Suppressor macrophage (primary cell): ENCODE results near the gene NIPBL.
"Not testable (repeated sequence)": the region's sequence is repeated elsewhere in the genome, so short reads cannot be mapped to it uniquely, and the experiment has no call there.

Experiments
- DNase-seq, 4 experiments: peaks; one replicate each; pipeline ENCODE4 v3.0.0-alpha.2; 2020 to 2022

Gene NIPBL

DNA sequence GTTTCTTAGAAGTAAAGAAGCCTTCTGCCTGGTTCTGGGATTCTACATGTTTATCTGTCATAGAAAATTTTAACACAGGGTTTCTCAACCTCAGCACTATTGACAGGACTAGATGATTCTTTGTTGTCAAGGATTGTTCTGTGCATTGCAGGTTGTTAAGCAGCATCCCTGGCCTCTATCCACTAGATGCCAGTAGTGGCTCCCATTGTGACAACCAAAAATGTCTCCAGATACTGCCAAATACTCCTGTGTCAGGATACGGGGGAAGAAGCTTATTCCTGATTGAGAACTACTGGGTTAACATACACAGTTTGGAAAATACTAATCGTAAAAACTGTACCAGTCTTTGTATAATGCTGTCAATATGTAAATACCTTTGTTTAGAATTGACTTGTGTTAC lies 167.1 kb downstream of the NIPBL start:
- no peak for DNase-seq

DNA sequence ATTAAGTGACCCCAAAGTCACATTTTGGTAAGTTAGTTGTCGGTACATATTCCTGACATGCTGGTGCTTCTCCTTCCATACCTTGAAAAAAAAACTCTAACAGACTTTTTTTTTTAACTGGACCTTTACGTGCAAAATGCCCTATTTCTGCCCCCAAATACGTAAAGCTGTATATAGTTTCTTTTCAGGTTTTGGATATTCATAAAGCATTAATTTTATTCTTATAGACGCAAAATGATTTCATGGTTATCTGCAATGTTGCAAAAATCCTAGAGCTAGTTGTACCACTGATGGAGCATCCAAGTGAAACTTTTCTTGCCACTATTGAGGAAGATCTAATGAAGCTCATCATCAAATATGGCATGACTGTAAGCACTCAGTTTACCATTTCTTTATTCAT lies 167.6 kb downstream of the NIPBL start:
- no peak for DNase-seq

DNA sequence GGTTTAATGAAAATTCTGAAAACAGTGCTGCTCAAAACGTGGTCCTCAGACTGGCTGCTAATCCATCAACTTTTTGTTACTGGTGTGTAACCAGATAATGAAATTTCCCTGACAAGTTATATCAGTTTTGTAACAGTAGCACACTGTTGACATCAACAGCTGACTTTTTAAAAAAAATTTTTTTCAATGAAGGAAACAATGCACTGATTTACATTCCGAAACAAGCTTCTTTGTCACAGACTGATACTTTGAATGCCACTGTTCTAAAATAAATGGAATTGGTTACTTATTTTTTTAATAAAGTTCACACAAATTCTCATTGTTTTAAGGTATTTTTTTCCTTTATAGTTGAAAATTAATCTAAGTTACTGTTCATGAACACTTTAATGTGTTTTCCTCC lies 169.1 kb downstream of the NIPBL start:
- DNase-seq, result no peak

DNA sequence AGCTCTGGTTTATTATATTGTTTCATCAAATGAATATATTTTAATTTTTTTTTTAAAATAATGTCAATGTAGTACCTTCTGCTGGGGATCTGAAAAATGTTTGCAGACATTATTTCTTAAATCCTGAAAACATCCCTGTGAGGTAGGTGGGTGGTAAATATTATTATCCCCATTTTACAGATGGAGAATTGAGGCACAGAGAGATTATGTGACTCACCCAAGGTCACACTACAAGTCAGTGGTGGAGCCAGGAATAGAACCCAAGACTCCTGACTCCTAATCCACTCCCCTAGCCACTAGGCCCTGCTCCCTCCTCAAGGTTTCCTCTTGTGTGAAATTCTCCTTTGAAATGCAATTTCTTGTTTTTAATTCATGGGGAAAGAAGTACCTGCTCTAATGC lies 171.4 kb downstream of the NIPBL start:
- DNase-seq, result no peak

DNA sequence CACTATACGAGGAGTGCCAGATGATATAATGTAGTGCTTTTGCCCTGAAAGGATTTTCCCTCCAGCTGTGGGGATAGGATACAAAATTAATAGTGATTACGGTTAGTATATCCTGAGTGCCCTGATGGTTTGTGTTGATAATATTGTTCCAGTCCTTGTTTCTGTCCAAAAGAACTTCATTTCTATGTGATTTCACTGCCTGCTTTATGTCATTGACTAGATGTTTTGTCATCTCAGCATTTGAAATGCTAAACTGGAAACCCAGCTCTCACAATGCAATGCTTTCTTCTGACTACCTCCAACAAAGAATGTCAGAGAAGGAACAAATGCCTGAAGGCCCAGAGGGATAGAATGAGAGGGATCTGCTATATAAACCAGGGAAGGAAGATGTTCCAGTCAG lies 177.8 kb downstream of the NIPBL start:
- no peak for DNase-seq

DNA sequence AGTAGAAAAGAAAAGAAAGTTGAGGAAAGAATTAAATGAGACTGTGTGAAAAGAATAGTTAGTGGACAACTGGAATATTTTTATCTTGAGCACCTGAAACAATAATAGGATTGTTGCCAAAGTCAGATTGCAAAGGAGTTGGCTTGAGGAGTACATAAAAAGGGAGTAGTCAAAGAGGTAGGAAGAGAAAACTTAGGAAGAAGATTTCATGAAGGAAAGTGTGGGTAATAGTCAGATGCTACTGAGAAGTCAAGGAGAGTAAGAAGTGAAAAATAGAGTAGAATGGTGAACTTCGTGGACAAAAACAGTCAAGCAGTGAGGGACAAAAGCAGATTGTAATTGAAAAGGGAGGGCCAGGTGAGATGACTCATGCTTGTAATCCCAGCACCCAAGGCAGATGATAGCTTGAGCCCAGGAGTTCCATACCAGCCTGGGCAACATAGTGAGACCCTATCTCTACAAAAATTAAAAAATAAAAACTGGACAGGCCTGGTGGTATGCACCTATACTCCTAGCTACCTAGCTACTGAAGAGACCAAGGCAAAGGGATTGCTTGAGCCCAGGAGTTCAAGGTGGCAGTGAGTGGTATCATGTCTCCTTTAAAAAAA lies 178.9 kb downstream of the NIPBL start:
- no peak for DNase-seq

DNA sequence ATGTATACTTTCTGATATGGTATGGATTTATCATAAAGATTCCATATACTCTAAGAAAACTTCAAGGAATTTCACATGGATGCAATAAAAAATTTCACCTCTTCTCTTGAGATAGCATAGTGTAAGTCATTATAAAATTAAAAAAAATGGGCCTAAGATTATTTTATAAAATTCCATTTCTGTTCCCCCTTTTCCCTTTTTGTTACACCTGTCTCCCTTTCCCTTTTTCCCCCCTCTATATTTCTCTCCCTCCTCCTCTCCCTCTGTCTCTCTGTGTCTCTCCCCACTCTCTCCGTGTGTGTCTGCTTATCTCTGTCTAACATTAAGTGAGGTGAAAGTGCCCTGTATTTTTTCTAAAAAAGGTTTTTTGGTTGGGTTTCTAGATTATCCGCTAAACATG lies 180.2 kb downstream of the NIPBL start:
- no peak for DNase-seq

DNA sequence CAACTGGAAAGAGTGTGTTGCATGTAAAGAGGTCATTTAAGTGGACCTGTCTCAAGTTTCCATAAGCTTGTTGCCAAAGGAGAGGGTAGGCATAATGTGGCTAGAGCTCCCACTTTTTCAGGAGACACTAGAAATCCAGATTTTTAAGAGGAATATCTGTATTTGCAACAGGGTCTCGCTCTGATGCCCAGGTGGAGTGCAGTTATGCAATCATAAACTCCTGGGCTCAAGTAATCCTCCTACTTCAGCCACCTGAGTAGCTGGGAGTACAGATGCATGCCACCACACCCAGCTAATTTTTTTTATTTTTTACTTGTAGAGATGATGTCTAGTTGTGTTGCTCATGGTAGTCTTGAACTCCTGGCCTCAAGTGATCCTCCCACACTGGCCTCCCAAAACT lies 183.5 kb downstream of the NIPBL start:
- DNase-seq, result no peak

DNA sequence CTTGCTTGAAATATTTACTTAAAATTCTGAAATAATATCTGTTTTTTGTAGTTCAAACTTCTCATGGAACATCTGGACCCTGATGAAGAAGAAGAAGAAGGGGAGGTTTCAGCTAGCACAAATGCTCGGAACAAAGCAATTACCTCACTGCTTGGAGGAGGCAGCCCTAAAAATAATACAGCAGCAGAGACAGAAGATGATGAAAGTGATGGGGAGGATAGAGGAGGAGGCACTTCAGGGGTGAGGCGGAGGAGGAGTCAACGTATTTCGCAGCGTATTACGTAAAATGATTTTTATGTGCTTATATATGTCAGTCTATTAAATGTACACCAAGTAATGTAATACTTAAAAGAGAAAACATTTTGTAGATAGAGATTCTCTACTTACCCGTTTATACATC lies 187.2 kb downstream of the NIPBL start:
- DNase-seq, result no peak

DNA sequence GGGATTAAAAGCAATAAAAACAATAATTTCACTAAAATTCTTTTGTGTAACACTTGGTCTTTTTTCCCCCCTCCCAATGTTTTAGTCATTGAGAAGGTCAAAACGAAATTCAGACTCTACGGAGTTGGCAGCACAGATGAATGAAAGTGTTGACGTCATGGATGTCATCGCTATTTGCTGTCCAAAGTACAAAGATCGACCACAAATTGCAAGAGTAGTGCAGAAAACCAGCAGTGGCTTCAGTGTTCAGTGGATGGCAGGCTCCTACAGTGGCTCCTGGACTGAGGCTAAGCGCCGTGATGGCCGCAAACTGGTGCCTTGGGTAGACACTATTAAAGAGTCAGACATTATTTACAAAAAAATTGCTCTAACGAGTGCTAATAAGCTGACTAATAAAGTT lies 187.9 kb downstream of the NIPBL start:
- DNase-seq, result no peak

DNA sequence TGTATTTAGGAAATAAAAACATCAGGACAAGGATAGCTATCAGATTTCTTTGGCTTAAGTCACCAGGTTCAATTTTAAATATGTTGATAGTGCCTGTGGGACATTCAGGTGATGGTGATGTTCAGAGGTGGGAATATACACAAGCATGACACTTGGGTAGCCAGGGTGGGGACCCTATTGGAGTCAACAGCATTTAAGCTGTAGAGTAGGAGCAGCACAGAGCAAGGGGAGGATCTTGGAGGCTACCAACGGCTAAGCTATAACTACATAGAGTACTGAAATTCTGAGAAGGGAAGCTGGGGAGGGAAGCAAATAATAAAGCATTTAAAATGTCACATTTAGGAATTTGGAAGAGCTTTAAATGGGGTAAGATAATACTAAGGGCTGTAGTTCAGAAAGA lies 194.9 kb downstream of the NIPBL start:
- DNase-seq, result no peak

DNA sequence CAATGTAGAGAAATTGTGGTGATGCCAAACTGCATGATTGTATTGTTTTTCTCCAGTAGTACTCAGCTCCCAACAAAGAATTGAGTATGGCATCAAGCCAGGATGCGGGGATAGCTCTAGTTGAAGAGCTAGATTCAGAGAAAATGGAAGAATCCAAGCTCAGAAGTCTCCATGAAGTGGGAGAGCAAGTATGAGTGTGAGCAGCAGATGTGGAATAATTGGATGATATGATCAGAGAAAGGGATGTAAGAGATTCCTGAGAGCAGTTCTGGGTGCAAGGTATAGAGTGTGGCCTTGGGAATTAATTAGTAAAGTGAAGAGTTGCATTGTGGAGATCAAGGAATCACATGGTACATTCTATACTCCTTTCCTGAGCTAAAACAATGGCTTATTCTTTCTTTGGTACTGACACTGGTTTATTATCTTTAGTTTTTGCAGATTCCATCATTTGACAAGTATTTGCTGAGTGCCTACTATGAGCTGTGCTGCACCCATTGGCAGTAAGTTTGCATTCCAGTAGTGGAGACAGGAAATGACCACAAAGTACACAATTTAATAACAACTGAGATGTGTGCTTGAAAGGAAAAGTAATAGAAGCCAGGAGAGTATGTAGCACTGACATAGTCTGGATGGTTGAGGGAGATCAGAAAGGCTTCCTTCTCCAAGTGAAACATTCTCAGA lies 195.5 kb downstream of the NIPBL start:
- no peak for DNase-seq

DNA sequence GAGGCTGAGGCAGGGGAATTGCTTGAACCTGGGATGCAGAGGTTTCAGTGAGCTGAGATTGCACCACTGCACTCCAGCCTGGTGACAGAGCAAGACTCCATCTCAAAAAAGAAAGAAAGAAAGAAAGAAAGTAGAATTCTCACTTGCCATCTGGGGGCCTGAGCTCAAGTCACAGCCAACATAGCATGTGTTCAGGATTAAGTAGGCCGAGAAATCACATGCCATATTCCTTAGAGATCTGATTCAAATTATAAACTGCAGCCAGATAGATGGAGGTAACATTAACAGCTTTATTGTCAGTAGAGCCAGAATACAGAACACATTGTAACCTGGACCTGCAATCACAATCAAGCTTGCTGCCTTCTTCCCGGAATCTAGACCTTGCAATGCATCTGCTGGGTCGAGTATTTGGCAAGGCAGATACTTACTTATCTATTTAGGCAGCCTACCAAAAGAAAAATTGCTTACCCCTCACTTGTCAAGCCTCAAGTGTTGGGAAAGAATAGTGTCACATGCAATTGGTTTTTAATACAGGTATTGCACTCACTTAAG lies 198.9 kb downstream of the NIPBL start:
- DNase-seq, result no peak

DNA sequence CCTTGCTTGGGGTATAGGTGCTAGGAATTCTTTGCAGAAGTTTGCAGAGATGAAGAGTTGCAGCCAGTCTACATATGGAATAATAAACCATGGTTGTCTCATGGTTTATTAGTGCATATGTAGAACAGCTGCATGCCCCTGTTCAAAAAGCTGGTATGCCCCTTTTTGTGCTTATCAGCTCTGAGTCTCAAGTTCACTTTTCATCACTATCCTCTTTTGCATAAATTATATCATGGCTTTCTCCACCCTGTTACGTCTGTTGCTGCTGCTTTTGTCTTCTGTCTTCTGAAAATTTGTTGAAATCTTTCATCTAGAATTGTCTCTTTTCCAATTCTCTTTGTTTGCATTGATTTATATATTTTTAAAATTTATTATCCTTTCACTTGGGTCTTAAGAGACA lies 200.6 kb downstream of the NIPBL start:
- no peak for DNase-seq

DNA sequence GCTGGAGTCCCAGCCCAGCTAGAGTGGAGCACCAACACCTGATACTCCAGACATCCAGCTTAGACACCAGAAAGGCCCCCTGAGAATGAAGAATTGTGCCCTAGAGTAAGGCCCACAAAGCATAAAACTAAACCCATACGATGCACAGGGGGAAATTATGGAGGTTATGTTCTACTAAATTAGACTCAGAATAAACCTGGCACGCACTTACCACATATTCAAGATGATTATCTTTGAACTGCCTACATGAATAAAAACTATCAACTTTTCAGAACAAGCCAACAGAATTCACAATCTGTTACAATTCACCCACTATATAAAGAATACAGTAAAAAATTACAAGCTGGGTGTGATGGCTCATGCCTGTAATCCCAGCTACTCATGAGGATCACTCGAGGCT lies 204.1 kb downstream of the NIPBL start:
- DNase-seq, result no peak

DNA sequence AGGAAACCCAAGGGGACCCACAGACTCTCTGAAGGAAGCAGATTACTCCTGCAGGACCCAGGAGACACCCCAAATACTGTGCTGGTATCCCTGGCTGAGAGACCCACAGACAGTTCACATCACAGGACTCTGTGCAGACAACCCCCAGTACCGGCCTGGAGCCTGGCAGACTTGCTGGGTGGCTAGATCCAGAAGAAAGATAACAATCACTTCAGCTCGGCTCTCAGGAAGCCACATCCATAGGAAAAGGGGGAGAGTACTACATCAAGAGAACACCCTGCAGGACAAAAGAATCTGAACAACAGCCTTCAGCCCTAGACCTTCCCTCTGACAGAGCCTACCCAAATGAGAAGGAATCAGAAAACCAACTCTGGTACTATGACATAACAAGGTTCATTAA lies 206.4 kb downstream of the NIPBL start:
- DNase-seq, result not testable (repeated sequence)

DNA sequence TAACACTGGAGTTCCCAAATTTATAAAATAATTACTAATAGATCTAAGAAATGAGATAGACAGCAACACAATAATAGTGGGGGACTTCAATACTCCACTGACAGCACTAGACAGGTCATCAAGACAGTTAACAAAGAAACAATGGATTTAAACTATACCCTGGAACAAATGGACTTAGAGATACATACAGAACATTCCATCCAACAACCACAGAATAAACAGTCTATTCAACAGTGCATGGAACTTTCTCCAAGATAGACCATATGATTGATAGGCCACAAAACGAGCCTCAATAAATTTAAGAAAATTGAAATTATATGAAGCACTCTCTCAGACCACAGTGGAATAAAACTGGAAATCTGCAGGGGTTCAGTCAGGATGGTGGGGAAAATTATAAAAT lies 209.5 kb downstream of the NIPBL start:
- not testable (repeated sequence) for DNase-seq

DNA sequence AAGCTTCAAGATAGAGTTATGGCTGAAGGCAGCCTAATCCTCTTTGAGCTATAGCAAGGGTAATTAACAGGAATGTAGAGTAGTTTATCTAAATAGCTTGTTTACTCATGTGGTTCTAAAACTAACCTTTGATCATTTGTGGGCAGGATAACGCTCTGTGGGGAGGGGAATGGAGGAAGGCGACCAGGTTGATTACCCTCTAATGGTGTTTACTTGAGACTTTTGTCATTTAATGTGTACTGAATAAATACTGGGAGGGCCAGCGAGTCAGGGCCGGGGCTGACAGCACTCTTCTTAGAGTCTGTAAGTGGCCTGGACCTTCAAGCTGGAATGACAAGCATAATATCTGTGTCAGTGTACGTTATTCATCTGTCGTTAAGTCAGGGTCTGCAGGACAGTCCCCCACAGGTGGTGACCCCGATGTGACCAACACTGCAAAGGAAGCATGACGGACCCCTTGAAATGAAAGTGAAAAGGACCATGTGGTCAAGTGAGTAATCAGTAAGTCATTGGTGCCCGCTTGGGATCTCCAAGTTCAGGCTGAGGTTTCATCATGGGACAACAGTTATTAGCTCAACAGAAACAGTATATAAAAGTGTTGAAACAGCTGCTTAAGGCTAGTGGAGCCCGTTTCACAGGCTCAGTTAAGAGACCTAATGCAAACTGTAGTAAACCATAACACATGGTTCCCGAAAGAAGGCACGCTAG lies 210.1 kb downstream of the NIPBL start:
- DNase-seq, result no peak

DNA sequence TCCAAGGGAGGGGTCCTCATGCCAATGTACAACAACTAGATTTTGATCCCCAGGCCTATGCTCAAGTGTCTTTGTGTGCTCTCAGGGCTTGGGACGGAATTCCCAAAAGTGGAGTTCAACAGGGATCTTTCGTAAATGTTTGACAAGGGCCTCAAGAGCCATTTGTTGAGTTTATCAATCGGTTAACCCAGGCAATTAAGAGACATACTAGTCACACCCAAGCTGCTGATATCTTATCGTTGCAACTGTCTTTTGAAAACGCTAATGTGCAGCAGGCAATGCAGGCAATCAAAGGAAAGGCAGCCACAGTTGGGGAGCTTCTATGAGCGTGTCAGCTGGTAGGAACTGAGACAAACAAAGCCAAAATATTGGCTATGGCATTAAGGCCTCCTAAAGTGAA lies 211.4 kb downstream of the NIPBL start:
- DNase-seq, result no peak

DNA sequence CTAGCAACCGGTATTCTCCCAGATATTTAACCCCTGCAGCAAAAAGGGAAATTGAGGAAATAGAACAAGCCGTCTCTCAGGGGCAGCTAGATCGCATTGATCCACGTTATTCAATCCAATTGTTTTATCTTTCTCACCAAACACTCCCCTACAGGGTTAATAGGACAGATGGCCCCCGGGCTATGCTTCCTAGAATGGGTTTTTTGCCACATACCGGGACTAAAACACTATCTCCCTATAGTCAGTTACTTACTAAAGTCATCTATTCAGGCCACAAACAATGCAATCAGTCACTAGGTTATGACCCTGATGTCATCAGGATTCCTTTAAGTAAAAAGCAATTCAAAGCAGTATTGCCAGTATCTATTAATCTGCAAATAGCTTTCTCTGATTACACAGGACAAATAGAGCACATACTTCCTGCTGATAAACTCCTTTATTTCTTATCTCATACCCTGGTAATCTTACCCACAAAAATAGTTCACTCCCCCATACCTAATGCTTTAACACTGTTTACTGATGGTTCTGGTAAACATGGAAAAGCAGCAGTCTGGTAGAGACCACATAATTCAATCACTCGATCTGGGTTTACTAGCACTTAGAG lies 213.7 kb downstream of the NIPBL start:
- no peak for DNase-seq

DNA sequence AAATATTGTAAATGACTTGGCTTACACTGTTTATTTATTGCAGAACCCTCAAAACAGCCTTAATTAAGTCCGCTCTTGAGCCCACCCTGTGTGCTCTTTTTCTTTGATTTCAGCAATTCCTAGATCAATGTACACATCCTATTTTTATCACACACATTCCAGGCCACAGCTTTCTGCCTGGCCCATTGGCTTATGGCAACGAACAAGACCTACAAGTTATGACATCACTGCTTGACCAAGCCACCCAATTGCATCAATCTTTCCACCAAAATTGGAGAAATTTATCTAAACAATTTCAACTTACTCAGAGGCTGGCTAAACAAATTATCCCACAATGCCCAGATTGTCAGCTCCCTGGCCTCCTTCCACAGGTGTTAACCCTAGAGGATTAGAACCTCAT lies 214.2 kb downstream of the NIPBL start:
- no peak for DNase-seq

DNA sequence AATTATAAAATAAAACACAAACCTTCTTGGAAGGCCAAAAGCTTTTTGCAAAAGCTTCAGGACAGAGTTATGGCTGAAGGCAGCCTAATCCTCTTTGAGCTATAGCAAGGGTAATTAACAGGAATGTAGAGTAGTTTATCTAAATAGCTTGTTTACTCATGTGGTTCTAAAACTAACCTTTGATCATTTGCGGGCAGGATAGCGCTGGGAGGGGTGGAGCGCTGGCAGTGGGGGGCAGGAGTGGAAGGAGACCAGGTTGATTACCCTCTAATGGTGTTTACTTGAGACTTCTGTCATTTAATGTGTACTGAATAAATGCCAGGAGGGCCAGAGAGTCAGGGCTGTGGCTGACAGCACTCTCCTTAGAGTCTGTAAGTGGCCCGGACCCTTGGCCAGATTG lies 217.2 kb downstream of the NIPBL start:
- not testable (repeated sequence) for DNase-seq

DNA sequence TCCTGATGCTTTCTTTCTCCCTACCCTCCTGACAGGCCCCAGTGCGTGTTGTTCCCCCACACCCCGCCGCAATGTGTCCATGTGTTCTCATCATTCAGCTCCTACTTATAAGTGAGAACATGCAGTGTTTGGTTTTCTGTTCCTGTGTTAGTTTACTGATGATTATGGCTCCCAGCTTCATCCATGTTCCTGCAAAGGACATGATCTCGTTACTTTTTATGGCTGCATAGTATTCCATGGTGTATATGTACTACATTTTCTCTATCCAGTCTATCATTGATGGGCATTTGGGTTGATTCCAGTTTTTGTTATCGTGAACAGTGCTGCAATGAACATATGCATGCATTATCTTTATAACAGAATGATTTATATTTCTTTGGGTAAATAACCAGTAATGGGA lies 222.7 kb downstream of the NIPBL start:
- DNase-seq, result not testable (repeated sequence)

DNA sequence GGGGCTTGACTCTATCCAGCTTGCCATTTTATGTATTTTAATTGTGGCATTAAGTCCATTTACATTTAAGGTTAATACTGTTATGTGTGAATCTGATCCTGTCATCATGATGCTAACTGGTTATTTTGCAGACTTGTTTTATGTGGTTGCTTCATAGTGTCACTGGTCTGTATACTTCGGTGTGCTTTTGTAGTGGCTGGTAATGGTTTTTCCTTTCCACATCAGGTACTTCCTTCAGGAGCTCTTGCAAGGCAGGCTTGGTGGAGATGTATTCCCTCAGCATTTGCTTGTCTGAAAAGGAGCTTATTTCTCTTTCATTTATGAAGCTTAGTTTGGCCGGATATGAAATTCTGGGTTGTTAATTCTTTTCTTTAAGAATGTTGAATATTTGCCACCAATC lies 226.7 kb downstream of the NIPBL start:
- no peak for DNase-seq
